PC-9 (cell line): Measurements from ENCODE around the gene THPO.

Source experiments
- EZH2 ChIP-seq: fragments of 200-600 bp; sonication (generic); IDR thresholded peaks from 2 replicates; pipeline ENCODE4 v1.8.0; 2017; ENCODE audit warnings: antibody characterized with exemption, low read depth
- TF ChIP-seq, protein P1 (sequence below): fragments of 200-600 bp; sonication (generic); conservative IDR thresholded peaks from 2 replicates; pipeline ENCODE4 v1.6.1; 2017; ENCODE audit warnings: mixed run types, antibody characterized with exemption, mild to moderate bottlenecking, moderate library complexity

GRCh38 chr3:184378651-184379357 lies 797 bp upstream of the THPO start:
- TF ChIP-seq, protein P1, sequence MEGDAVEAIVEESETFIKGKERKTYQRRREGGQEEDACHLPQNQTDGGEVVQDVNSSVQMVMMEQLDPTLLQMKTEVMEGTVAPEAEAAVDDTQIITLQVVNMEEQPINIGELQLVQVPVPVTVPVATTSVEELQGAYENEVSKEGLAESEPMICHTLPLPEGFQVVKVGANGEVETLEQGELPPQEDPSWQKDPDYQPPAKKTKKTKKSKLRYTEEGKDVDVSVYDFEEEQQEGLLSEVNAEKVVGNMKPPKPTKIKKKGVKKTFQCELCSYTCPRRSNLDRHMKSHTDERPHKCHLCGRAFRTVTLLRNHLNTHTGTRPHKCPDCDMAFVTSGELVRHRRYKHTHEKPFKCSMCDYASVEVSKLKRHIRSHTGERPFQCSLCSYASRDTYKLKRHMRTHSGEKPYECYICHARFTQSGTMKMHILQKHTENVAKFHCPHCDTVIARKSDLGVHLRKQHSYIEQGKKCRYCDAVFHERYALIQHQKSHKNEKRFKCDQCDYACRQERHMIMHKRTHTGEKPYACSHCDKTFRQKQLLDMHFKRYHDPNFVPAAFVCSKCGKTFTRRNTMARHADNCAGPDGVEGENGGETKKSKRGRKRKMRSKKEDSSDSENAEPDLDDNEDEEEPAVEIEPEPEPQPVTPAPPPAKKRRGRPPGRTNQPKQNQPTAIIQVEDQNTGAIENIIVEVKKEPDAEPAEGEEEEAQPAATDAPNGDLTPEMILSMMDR = no peak
- no peak for TF ChIP-seq EZH2
